HEK293 (cell line): Measurements from ENCODE around the gene ARHGAP32.

Source experiments
- CTCF ChIA-PET: fragments of 350-600 bp; formaldehyde crosslinking; extraction: SDS; loops from one replicate; lab custom pipeline; 2021; ENCODE audit warnings: antibody characterized with exemption; lab: Yijun Ruan, JAX
- POLR2A ChIA-PET: fragments of 300-600 bp; formaldehyde crosslinking; extraction: SDS; loops from one replicate; lab custom pipeline; 2020; ENCODE audit warnings: antibody characterized with exemption, inconsistent platforms; lab: Yijun Ruan, JAX
- H3K27ac ChIP-seq: fragments of 200-500 bp; sonication (Bioruptor generic); 2 replicates; pipeline ENCODE4 v1.5.1; 2014; ENCODE audit warnings: low read depth, low read length, control low read depth, inconsistent platforms; ENCODE audit errors: extremely low read depth
- H3K36me3 ChIP-seq, 2 experiments: fragments of 200-500 bp in 1 of 2; sonication (Bioruptor generic) in 1 of 2; 1 replicate in 1 of 2; 2 replicates in 1 of 2; pipeline ENCODE4 v1.5.1; 2014 to 2017; ENCODE audit warnings: inconsistent platforms in 2 of 2, low read length in 2 of 2; ENCODE audit not compliant: control insufficient read depth in 2 of 2, insufficient read depth in 1 of 2
- H3K4me1 ChIP-seq: fragments of 200-500 bp; sonication (Bioruptor generic); 2 replicates; pipeline ENCODE4 v1.5.1; 2014; ENCODE audit warnings: mild to moderate bottlenecking, low read length, inconsistent platforms; ENCODE audit not compliant: control insufficient read depth, insufficient read depth
- H3K4me3 ChIP-seq: 2 replicates; pipeline ENCODE4 v1.5.1; 2011; ENCODE audit warnings: low read depth, mild to moderate bottlenecking, control low read depth, low read length, moderate library complexity
- H3K9me3 ChIP-seq: fragments of 200-500 bp; sonication (Bioruptor generic); 2 replicates; pipeline ENCODE4 v1.5.1; 2014; ENCODE audit warnings: low read depth, low read length, inconsistent platforms; ENCODE audit not compliant: control insufficient read depth, insufficient read depth
- SCRT1 ChIP-seq: fragments of 450-650 bp; formaldehyde crosslinking; IDR thresholded peaks from 2 replicates; pipeline ENCODE4 v1.5.1; 2016; ENCODE audit warnings: missing biosample characterization, missing genetic modification characterization, borderline replicate concordance
- SCRT2 ChIP-seq: fragments of 450-650 bp; formaldehyde crosslinking; IDR thresholded peaks from 2 replicates; pipeline ENCODE4 v1.5.1; 2016; ENCODE audit warnings: missing biosample characterization, missing genetic modification characterization
- ZNF654 ChIP-seq: fragments of 450-650 bp; formaldehyde crosslinking; IDR thresholded peaks from 2 replicates; pipeline ENCODE4 v1.5.1; 2016; ENCODE audit warnings: low read depth, missing biosample characterization, missing genetic modification characterization
- TF ChIP-seq, protein P1 (sequence below): fragments of 450-650 bp; formaldehyde crosslinking; IDR thresholded peaks from 2 replicates; pipeline ENCODE4 v1.5.1; 2017; ENCODE audit warnings: missing biosample characterization, missing genetic modification characterization
- TF ChIP-seq, protein P2 (sequence below): fragments of 450-650 bp; formaldehyde crosslinking; IDR thresholded peaks from 2 replicates; pipeline ENCODE4 v1.5.1; 2016; ENCODE audit warnings: missing biosample characterization, missing genetic modification characterization, borderline replicate concordance
- TF ChIP-seq, protein P3 (sequence below): fragments of 450-650 bp; formaldehyde crosslinking; IDR thresholded peaks from 2 replicates; pipeline ENCODE4 v1.5.1; 2016; ENCODE audit warnings: missing biosample characterization, missing genetic modification characterization
- TF ChIP-seq, protein P4 (sequence below): fragments of 450-650 bp; formaldehyde crosslinking; IDR thresholded peaks from 2 replicates; pipeline ENCODE4 v1.5.1; 2016; ENCODE audit warnings: missing biosample characterization, missing genetic modification characterization

ARHGAP32 gene

DNA sequence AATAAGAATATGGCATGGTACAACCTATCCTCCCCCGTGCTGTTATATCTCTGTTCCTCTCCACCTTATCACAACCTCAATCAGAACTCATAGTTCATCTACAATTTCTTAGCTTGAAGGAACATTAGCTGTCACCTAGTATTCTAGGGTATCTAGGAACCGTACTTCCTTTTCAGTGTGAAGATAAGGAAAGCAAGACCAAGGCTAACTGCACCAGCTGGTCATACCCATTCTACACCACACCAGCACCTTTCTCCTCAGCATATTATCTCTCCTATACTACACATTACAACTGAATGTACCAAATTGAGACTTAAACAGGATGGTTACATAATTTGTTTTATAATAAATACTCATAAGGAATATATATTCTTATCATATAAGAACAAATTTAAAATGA is 73.1 kb downstream of the ARHGAP32 start:
- no peak overlapping the region for H3K4me3 ChIP-seq
- TF ChIP-seq, protein P1, sequence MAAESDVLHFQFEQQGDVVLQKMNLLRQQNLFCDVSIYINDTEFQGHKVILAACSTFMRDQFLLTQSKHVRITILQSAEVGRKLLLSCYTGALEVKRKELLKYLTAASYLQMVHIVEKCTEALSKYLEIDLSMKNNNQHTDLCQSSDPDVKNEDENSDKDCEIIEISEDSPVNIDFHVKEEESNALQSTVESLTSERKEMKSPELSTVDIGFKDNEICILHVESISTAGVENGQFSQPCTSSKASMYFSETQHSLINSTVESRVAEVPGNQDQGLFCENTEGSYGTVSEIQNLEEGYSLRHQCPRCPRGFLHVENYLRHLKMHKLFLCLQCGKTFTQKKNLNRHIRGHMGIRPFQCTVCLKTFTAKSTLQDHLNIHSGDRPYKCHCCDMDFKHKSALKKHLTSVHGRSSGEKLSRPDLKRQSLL (tag by site-specific recombination) = no peak
- TF ChIP-seq, protein P2, sequence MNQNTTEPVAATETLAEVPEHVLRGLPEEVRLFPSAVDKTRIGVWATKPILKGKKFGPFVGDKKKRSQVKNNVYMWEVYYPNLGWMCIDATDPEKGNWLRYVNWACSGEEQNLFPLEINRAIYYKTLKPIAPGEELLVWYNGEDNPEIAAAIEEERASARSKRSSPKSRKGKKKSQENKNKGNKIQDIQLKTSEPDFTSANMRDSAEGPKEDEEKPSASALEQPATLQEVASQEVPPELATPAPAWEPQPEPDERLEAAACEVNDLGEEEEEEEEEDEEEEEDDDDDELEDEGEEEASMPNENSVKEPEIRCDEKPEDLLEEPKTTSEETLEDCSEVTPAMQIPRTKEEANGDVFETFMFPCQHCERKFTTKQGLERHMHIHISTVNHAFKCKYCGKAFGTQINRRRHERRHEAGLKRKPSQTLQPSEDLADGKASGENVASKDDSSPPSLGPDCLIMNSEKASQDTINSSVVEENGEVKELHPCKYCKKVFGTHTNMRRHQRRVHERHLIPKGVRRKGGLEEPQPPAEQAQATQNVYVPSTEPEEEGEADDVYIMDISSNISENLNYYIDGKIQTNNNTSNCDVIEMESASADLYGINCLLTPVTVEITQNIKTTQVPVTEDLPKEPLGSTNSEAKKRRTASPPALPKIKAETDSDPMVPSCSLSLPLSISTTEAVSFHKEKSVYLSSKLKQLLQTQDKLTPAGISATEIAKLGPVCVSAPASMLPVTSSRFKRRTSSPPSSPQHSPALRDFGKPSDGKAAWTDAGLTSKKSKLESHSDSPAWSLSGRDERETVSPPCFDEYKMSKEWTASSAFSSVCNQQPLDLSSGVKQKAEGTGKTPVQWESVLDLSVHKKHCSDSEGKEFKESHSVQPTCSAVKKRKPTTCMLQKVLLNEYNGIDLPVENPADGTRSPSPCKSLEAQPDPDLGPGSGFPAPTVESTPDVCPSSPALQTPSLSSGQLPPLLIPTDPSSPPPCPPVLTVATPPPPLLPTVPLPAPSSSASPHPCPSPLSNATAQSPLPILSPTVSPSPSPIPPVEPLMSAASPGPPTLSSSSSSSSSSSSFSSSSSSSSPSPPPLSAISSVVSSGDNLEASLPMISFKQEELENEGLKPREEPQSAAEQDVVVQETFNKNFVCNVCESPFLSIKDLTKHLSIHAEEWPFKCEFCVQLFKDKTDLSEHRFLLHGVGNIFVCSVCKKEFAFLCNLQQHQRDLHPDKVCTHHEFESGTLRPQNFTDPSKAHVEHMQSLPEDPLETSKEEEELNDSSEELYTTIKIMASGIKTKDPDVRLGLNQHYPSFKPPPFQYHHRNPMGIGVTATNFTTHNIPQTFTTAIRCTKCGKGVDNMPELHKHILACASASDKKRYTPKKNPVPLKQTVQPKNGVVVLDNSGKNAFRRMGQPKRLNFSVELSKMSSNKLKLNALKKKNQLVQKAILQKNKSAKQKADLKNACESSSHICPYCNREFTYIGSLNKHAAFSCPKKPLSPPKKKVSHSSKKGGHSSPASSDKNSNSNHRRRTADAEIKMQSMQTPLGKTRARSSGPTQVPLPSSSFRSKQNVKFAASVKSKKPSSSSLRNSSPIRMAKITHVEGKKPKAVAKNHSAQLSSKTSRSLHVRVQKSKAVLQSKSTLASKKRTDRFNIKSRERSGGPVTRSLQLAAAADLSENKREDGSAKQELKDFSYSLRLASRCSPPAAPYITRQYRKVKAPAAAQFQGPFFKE (tag by site-specific recombination) = no peak
- CTCF ChIA-PET = interaction anchor here (0.7 to 2.9 kb wide), 12 partner anchors 8 to 257 kb away, joined by 3 to 70 read pairs (median 5); partner anchors contain the start of gene BARX2
- H3K9me3 ChIP-seq = no peaks in the 10 kb centered on the region
- H3K36me3 ChIP-seq = peaks cover 0 to 9% of the 10 kb centered on the region in 2 experiments; a peak in 1 of 3 replicates
- no peak overlapping the region for H3K27ac ChIP-seq
- POLR2A ChIA-PET = no interaction called here
- H3K4me1 ChIP-seq = no peaks in the 10 kb centered on the region

DNA sequence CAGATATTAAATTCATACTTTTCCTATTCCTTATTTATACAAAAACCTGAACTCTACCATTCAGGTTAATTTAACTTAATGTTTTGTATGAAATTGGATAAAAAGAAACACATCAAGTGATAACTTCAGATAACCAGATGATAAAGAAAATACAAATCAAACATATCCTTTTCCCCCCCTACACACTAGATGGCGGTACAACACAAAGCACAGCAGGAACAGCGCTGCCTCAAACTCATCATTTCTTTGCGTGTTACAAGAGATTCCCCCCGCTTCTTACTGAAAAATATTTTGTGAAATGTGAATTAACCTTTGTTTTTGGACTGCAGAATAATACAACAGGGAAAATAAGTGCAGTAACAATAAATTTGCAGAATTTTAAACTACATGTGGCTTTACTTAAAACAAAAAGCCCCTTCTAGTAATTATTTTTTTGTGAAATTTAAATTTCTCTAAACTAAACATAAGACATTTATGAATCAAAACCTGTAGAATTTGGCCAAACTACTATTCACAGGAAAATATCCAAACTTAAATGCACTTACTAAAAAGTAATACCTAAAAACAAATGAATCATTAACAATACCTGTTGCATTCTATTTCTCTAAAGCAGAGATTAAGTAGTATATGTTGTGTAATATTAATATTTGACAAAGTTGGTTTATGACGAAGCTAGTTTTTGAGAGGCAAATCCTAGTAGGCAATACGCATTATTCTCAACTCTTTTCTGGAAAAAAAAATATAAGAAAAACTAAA is 74.4 kb downstream of the ARHGAP32 start:
- Histone ChIP-seq H3K4me3 (no peak overlapping the region), H3K4me1 (no peaks in the 10 kb centered on the region), H3K9me3 (no peaks in the 10 kb centered on the region), H3K27ac (no peak overlapping the region), H3K36me3 (no peaks in the 10 kb centered on the region)
- TF ChIP-seq, protein P3, sequence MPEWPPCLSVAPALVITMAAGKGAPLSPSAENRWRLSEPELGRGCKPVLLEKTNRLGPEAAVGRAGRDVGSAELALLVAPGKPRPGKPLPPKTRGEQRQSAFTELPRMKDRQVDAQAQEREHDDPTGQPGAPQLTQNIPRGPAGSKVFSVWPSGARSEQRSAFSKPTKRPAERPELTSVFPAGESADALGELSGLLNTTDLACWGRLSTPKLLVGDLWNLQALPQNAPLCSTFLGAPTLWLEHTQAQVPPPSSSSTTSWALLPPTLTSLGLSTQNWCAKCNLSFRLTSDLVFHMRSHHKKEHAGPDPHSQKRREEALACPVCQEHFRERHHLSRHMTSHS (tag by site-specific recombination) = no peak
- TF ChIP-seq, protein P4, sequence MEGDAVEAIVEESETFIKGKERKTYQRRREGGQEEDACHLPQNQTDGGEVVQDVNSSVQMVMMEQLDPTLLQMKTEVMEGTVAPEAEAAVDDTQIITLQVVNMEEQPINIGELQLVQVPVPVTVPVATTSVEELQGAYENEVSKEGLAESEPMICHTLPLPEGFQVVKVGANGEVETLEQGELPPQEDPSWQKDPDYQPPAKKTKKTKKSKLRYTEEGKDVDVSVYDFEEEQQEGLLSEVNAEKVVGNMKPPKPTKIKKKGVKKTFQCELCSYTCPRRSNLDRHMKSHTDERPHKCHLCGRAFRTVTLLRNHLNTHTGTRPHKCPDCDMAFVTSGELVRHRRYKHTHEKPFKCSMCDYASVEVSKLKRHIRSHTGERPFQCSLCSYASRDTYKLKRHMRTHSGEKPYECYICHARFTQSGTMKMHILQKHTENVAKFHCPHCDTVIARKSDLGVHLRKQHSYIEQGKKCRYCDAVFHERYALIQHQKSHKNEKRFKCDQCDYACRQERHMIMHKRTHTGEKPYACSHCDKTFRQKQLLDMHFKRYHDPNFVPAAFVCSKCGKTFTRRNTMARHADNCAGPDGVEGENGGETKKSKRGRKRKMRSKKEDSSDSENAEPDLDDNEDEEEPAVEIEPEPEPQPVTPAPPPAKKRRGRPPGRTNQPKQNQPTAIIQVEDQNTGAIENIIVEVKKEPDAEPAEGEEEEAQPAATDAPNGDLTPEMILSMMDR (tag by site-specific recombination) = peak; percentile 41; the same call in 1 of the 2 replicates
- TF ChIP-seq SCRT2 (tag by site-specific recombination) (peak; percentile 78; the same call in 1 of the 2 replicates), SCRT1 (0 out of 2 replicates have a peak, but pooled peaks have one; percentile 50), ZNF654 (tag by site-specific recombination) (peak; percentile 81)
- CTCF ChIA-PET = interaction anchor here (0.5 to 2.9 kb wide), 19 partner anchors 9 to 966 kb away, joined by 3 to 70 read pairs (median 4); no protein-coding TSS in a partner anchor
- POLR2A ChIA-PET = no interaction called here
